ENCODE results near the gene B3GAT1.

The B3GAT1 gene

GRCh38 chr11:134389464-134390180, 22.4 kb downstream of the B3GAT1 start:
- TF ChIP-seq, protein P1, sequence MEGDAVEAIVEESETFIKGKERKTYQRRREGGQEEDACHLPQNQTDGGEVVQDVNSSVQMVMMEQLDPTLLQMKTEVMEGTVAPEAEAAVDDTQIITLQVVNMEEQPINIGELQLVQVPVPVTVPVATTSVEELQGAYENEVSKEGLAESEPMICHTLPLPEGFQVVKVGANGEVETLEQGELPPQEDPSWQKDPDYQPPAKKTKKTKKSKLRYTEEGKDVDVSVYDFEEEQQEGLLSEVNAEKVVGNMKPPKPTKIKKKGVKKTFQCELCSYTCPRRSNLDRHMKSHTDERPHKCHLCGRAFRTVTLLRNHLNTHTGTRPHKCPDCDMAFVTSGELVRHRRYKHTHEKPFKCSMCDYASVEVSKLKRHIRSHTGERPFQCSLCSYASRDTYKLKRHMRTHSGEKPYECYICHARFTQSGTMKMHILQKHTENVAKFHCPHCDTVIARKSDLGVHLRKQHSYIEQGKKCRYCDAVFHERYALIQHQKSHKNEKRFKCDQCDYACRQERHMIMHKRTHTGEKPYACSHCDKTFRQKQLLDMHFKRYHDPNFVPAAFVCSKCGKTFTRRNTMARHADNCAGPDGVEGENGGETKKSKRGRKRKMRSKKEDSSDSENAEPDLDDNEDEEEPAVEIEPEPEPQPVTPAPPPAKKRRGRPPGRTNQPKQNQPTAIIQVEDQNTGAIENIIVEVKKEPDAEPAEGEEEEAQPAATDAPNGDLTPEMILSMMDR (IDR thresholded peaks at IDR 0.05; ENCODE audit: borderline replicate concordance, insufficient read depth, low read depth, low read length), result no peak

GRCh38 chr11:134388590-134388989, 23.5 kb downstream of the B3GAT1 start:
- TF ChIP-seq, protein P1 (IDR thresholded peaks at IDR 0.05; ENCODE audit: borderline replicate concordance, insufficient read depth, low read depth, low read length), result no peak

More at GRCh38 chr11:134389464-134390180, 22.4 kb downstream of the B3GAT1 start:
- no peak overlapping the region for H3K4me3 ChIP-seq (ENCODE audit: low read depth, low read length)

GRCh38 chr11:134387501-134387900, 24.5 kb downstream of the B3GAT1 start:
- TF ChIP-seq, protein P1 (IDR thresholded peaks at IDR 0.05; ENCODE audit: borderline replicate concordance, insufficient read depth, low read depth, low read length), result no peak
- no peak overlapping the region for H3K4me3 ChIP-seq (ENCODE audit: low read depth, low read length)

More at GRCh38 chr11:134388590-134388989, 23.5 kb downstream of the B3GAT1 start:
- no peak overlapping the region for H3K4me3 ChIP-seq (ENCODE audit: low read depth, low read length)

GRCh38 chr11:134386945-134387344, 25.1 kb downstream of the B3GAT1 start:
- no peak overlapping the region for H3K4me3 ChIP-seq (ENCODE audit: low read depth, low read length)
- TF ChIP-seq, protein P1 (IDR thresholded peaks at IDR 0.05; ENCODE audit: borderline replicate concordance, insufficient read depth, low read depth, low read length), result no peak

GRCh38 chr11:134385774-134386565, 26.1 kb downstream of the B3GAT1 start:
- no peak overlapping the region for H3K4me3 ChIP-seq (ENCODE audit: low read depth, low read length)
- TF ChIP-seq, protein P1 (IDR thresholded peaks at IDR 0.05; ENCODE audit: borderline replicate concordance, insufficient read depth, low read depth, low read length), result no peak

DNA sequence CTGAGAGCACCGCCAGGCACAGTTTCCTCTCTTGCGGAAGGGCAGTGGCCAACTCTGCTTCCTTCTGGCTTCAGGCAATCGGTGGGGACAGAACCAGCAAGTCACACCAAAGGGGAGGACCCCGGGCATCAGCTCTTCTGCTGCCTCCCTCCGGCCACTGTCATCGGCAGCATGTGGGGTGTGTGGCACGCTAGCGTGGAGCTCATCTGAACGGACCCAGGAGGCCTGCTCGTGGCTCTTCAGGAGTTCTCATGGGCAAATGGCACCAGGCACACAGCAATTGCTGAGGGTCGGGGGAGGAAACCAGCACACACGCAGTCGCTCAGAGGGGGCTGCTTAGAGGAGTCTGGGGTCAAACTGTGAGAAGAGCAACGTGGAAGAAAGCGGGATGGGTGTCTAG, 26.9 kb downstream of the B3GAT1 start:
- TF ChIP-seq, protein P1 (IDR thresholded peaks at IDR 0.05; ENCODE audit: borderline replicate concordance, insufficient read depth, low read depth, low read length), result no peak
- no peak overlapping the region for H3K4me3 ChIP-seq (ENCODE audit: low read depth, low read length)
